Astrocyte of the spinal cord (primary cell): ENCODE results near the gene ST3GAL4.

Experiments
- DNase-seq: peaks from one replicate; pipeline ENCODE4 v3.0.0; 2011; ENCODE audit warnings: low read depth, low spot score
- H3K4me3 ChIP-seq: 2 replicates; pipeline ENCODE4 v1.5.1; 2011; ENCODE audit warnings: low read depth, mild to moderate bottlenecking, low read length, moderate library complexity
- in situ Hi-C: cut with HindIII; loops from 2 replicates; pipeline ENCODE4 v1.10.0; 2017; ENCODE audit warnings: low sequenced_read_pairs
- TF ChIP-seq, protein P1 (sequence below): IDR thresholded peaks from 2 replicates; pipeline ENCODE4 v1.5.1; 2012; ENCODE audit warnings: low read depth, mild to moderate bottlenecking, low read length, inconsistent platforms

The ST3GAL4 gene

DNA sequence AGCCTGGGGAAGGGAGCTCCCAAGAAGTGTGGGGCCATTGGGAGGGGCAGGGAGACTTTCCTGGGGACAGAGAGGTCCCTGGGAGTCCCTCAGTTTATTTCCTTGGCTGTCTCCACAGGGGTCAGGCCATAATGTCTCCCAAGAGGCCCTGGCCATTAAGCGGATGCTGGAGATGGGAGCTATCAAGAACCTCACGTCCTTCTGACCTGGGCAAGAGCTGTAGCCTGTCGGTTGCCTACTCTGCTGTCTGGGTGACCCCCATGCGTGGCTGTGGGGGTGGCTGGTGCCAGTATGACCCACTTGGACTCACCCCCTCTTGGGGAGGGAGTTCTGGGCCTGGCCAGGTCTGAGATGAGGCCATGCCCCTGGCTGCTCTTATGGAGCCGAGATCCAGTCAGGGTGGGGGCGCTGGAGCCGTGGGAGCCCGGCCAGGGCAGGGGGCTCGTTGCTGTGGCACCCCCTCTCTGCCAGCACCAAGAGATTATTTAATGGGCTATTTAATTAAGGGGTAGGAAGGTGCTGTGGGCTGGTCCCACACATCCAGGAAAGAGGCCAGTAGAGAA, 58.4 kb downstream of the ST3GAL4 start:
- TF ChIP-seq, protein P1, sequence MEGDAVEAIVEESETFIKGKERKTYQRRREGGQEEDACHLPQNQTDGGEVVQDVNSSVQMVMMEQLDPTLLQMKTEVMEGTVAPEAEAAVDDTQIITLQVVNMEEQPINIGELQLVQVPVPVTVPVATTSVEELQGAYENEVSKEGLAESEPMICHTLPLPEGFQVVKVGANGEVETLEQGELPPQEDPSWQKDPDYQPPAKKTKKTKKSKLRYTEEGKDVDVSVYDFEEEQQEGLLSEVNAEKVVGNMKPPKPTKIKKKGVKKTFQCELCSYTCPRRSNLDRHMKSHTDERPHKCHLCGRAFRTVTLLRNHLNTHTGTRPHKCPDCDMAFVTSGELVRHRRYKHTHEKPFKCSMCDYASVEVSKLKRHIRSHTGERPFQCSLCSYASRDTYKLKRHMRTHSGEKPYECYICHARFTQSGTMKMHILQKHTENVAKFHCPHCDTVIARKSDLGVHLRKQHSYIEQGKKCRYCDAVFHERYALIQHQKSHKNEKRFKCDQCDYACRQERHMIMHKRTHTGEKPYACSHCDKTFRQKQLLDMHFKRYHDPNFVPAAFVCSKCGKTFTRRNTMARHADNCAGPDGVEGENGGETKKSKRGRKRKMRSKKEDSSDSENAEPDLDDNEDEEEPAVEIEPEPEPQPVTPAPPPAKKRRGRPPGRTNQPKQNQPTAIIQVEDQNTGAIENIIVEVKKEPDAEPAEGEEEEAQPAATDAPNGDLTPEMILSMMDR, result no peak
- no peak for DNase-seq
- in situ Hi-C loops, result no loop called here
- H3K4me3 ChIP-seq, result no peak overlapping the region

DNA sequence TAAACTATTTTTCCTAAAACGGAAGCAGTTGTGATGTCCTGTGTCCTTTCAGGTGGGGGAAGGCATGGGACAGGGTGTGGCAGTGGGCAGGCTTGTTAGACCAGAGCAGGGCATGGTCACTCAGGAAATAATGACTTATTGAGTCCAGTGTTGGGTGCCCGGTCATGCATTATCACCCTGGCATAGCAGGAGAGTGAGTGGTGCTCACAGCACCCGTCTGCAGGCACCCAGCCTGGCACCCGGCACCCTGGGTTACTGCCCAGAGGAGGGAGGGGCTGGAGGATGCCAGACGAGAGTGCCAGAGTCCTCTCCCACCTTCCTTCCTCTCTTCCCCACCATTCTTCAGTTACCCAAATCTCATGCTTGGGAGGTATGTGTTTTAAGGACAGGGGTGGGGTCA, 59.1 kb downstream of the ST3GAL4 start:
- in situ Hi-C loops, result no loop called here
- H3K4me3 ChIP-seq, result no peak overlapping the region
- TF ChIP-seq, protein P1, result no peak
- no peak for DNase-seq

DNA sequence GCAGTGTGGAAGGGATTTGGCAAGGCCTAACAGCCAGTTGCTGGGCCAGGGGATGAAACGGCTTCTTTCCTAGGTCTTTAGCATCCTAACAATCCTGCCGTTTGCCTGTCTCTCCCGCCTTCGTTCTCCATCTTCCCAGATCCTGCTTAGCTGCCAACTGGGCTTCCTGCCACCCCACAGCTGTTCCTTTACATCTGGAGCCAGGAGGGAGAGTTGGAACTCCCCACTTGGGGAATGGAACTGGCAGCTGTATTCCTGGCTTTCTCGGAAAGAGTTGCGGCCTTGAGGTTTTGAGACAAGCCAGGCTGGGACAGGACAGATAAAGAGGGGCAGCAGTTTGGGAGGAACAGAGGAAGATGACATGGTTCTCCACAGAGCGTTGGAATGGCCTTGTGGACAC, 59.6 kb downstream of the ST3GAL4 start:
- TF ChIP-seq, protein P1, result no peak
- DNase-seq, result no peak
- in situ Hi-C loops, result no loop called here
- no peak overlapping the region for H3K4me3 ChIP-seq

GRCh38 chr11:126415669-126416420, 60.4 kb downstream of the ST3GAL4 start:
- H3K4me3 ChIP-seq, result peak overlapping the region; percentile 31
- no peak for DNase-seq
- TF ChIP-seq, protein P1, result no peak
- in situ Hi-C loops, result no loop called here

DNA sequence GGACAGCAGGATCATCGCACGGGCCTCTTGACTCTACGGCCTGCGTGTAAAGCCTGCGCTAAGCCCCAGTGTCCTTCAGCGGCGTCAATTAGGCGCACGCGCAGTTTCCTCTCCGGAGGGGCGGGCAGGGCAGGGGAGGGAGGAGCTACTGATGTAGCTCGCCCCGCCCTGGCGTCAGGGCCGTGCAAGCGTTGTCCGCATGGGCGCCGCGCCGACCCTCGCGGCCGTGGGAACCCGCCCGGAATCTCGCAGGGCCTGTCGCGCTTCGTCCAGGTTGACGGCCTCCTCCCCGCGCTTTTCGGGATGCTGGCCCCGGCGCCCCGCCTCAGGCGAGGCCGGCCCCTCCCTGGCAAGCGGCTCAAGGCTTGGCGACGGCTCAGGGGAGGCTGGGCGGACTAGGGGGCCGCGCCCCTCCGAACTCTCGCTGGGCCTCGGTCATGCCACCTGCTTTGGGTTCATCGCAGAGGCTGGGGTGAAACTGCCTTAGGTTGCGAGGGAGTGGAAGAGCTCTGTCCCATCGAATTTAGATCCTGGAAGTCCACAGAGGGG, 61.1 kb downstream of the ST3GAL4 start:
- peak overlapping the region; percentile 31 for H3K4me3 ChIP-seq

GRCh38 chr11:126417091-126417862, 61.8 kb downstream of the ST3GAL4 start:
- peak overlapping the region; percentile 31 for H3K4me3 ChIP-seq
- TF ChIP-seq, protein P1, result no peak
- DNase-seq, result no peak
- in situ Hi-C loops, result no loop called here

More for the DNA sequence above, 61.1 kb downstream of the ST3GAL4 start:
- TF ChIP-seq, protein P1, result no peak
- in situ Hi-C loops, result no loop called here
- DNase-seq, result peak; percentile 85
